ENCODE measurements around the gene HCLS1. TPM values are rescaled to one million over a fixed set of nuclear protein-coding genes. Genes with fewer than 3 reads are reported as not detected.

The HCLS1 gene
- total and polyA plus RNA-seq, 2 of the 8 experiments (the other 6 are each of a cell fraction or from before 2014, with no cell fraction given): 0.53 to 1.3 TPM

GRCh38 chr3:121681792-121682191, 21.1 kb upstream of the HCLS1 start:
- no peak overlapping the region for H3K4me3 ChIP-seq (ENCODE audit: extremely low read depth in 1 of 4, insufficient read depth in 2 of 4, low read depth in 3 of 4, low read length in 4 of 4)
- WGBS, 2 experiments (ENCODE audit: extremely low coverage in 1 of 2, insufficient coverage in 1 of 2, insufficient read length in 1 of 2, insufficient replicate concordance in 2 of 2, low coverage in 1 of 2, low lambda C conversion rate in 2 of 2, missing lambda C conversion rate in 1 of 2): 72% methylated on average over 1 of the region's 1 CpG; no CpG with 5 or more reads in 1 of the 2 experiments
- no peak overlapping the region for H2AFZ ChIP-seq (ENCODE audit: low read length)
- no peaks in the 10 kb centered on the region; the same call in 1 of the 2 replicates for H3K23me2 ChIP-seq (ENCODE audit: low read depth, low read length)
- H3K4me1 ChIP-seq (replicated peaks in 1 of 4; ENCODE audit: control insufficient read depth in 3 of 4, insufficient read depth in 4 of 4, low read length in 3 of 4): no peaks in the 10 kb centered on the region; a peak in 1 of 7 replicates
- H3K23ac ChIP-seq (ENCODE audit: insufficient read length): no peak overlapping the region
- no peak overlapping the region for H2BK5ac ChIP-seq (ENCODE audit: low read depth, low read length)
- no peak overlapping the region for H3K56ac ChIP-seq (replicated peaks; ENCODE audit: insufficient read length, low read depth, low read length)
- H3K18ac ChIP-seq (ENCODE audit: extremely low read depth, low read length): no peak overlapping the region
- no peaks in the 10 kb centered on the region for H3K79me2 ChIP-seq (ENCODE audit: control insufficient read depth in 1 of 2, insufficient read depth in 2 of 2, low read length in 2 of 2)
- H2BK12ac ChIP-seq (ENCODE audit: low read depth, low read length): no peak overlapping the region
- no peak overlapping the region for H2BK20ac ChIP-seq (ENCODE audit: low read length)
- no peak overlapping the region for H3K4me2 ChIP-seq (ENCODE audit: insufficient read depth in 1 of 2, low read depth in 2 of 2, low read length in 2 of 2)
- peaks cover 2 to 4% of the 10 kb centered on the region in 2 experiments; a peak in 2 of 4 replicates for H3K9me3 ChIP-seq (ENCODE audit: insufficient read depth in 2 of 2, low read depth in 1 of 2, low read length in 1 of 2)
- H3K9ac ChIP-seq (replicated peaks in 1 of 4; ENCODE audit: extremely low read depth in 1 of 4, low read depth in 3 of 4, low read length in 3 of 4): no peak overlapping the region
- no peak for FAIRE-seq
- H4K91ac ChIP-seq (replicated peaks; ENCODE audit: insufficient read length, low read length): no peak overlapping the region
- H3K79me1 ChIP-seq (ENCODE audit: low read depth, low read length): no peaks in the 10 kb centered on the region; the same call in 1 of the 2 replicates
- H3K27ac ChIP-seq (ENCODE audit: low read depth, low read length): no peak overlapping the region
- no peaks in the 10 kb centered on the region for H3K27me3 ChIP-seq (replicated peaks in 1 of 4; ENCODE audit: control insufficient read depth in 3 of 4, extremely low read depth in 1 of 4, insufficient read depth in 3 of 4, low read length in 3 of 4)
- CTCF ChIA-PET (ENCODE audit: partially characterized antibody): interaction anchor here (0.6 to 1.7 kb wide), 3 partner anchors 9 to 581 kb away, joined by 3 to 5 read pairs (median 3); no protein-coding TSS in a partner anchor
- H4K8ac ChIP-seq (ENCODE audit: extremely low read depth, insufficient read depth, low read length): no peak overlapping the region
- H4K20me1 ChIP-seq (replicated peaks in 1 of 2; ENCODE audit: control insufficient read depth in 1 of 2, insufficient read depth in 2 of 2, low read length in 2 of 2): no peaks in the 10 kb centered on the region
- no peak overlapping the region for H4K5ac ChIP-seq (ENCODE audit: insufficient read length, low read depth, low read length)
- DNase-seq (ENCODE audit: low read depth in 1 of 2, low spot score in 2 of 2): no peak
- no peak overlapping the region for H3K4ac ChIP-seq (replicated peaks; ENCODE audit: insufficient read length, low read depth, low read length)
- H3K14ac ChIP-seq (ENCODE audit: insufficient read length): no peak overlapping the region
- POLR2A ChIA-PET (ENCODE audit: partially characterized antibody): no interaction called here
- no peak overlapping the region for H2BK15ac ChIP-seq (ENCODE audit: low read length)
- H2AK5ac ChIP-seq (ENCODE audit: low read depth, low read length): no peak overlapping the region
- peaks cover 2 to 26% (median 16%) of the 10 kb centered on the region in 4 experiments; a peak in 7 of 8 replicates for H3K36me3 ChIP-seq (ENCODE audit: control insufficient read depth in 2 of 4, insufficient read depth in 4 of 4, low read length in 3 of 4)
- no peak overlapping the region for H2BK120ac ChIP-seq (replicated peaks; ENCODE audit: low read depth, low read length)
- TF ChIP-seq PHF8 (conservative IDR thresholded peaks at IDR 0.05; ENCODE audit: low read depth, low read length) (no peak), SIN3A (conservative IDR thresholded peaks at IDR 0.05 in 1 of 2, IDR thresholded peaks at IDR 0.05 in 1 of 2; ENCODE audit: low read depth in 1 of 2, low read length in 2 of 2) (no peak), NRF1 (IDR thresholded peaks at IDR 0.05; ENCODE audit: low read depth, low read length) (no peak), CBX8 (IDR thresholded peaks at IDR 0.05; ENCODE audit: borderline replicate concordance, low read depth, low read length) (no peak), GABPA (IDR thresholded peaks at IDR 0.05; ENCODE audit: borderline replicate concordance, insufficient read depth, low read length) (no peak), TAF1 (IDR thresholded peaks at IDR 0.05; ENCODE audit: low read depth, low read length) (no peak), MAFK (IDR thresholded peaks at IDR 0.05; ENCODE audit: low read depth, low read length) (no peak), KDM4A (IDR thresholded peaks at IDR 0.05; ENCODE audit: low read depth, low read length, severe bottlenecking) (no peak), CEBPB (IDR thresholded peaks at IDR 0.05; ENCODE audit: low read depth, low read length) (no peak), CTCF (IDR thresholded peaks at IDR 0.05; ENCODE audit: control extremely low read depth in 1 of 3, insufficient read depth in 1 of 3, low read depth in 1 of 3, low read length in 3 of 3) (no peak), ZNF274 (IDR thresholded peaks at IDR 0.05; ENCODE audit: borderline replicate concordance, extremely low read depth, low read length) (no peak)
